Glomerular visceral epithelial cell (primary cell): Measurements from ENCODE around the gene MAPKBP1.
"Not testable (repeated sequence)": the region's sequence is repeated elsewhere in the genome, so short reads cannot be mapped to it uniquely, and the experiment has no call there.

Experiments used
- DNase-seq: peaks from one replicate; pipeline ENCODE4 v3.0.0-alpha.2; 2016; ENCODE audit errors: extremely low spot score

Gene MAPKBP1

GRCh38 chr15:41774062-41774881 is at the start of gene MAPKBP1:
Gene MAPKBP1, plus strand, starts transcription at chr15:41774484. Its CDS starts 792 bp downstream, at chr15:41775276.
- DNase-seq, result peak; percentile 98

DNA sequence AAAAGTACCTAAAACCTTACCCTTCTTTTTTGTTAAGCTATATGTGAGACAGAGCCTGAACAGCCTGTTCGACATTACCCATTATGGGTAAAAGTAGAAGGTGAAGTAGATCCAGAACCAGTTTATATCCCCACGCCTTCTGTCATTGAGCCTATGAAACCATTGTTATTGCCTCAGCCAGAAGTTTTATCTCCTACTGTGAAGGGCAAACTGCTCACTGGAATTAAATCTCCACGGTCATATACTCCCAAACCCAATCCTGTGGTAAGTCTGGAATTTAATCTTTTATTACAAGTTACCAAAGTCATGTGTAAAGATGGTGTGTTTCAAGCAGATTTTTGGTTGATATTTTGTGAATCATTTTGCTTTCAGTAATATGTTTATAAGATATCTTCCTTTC is 47.1 kb upstream of the MAPKBP1 start:
- DNase-seq, result no peak

- DNase-seq, result not testable (repeated sequence)
Observed at GRCh38 chr15:41728061-41728460, 46.2 kb upstream of the MAPKBP1 start.

- no peak for DNase-seq
Observed at GRCh38 chr15:41730543-41730942, 43.7 kb upstream of the MAPKBP1 start.

GRCh38 chr15:41732483-41732882 is 41.8 kb upstream of the MAPKBP1 start:
- DNase-seq, result no peak

DNA sequence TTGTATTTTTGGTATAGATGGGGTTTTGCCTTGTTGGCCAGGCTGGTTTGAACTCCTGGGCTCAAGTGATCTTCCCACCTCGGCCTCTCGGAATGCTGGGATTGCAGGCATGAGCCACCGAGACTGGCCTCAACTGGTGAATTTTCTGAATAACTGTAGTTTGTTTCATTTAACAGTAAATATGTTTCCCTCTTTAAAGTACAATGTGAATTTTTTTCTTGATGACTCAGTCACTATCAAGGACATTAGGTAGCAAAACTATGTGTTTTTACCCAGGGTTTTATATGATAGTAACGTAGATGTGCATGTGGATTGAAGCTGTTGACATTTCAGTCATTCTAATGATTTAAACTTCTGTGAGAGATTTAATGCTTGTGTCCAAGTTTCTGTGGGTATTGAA is 40.2 kb upstream of the MAPKBP1 start:
- DNase-seq, result no peak

DNA sequence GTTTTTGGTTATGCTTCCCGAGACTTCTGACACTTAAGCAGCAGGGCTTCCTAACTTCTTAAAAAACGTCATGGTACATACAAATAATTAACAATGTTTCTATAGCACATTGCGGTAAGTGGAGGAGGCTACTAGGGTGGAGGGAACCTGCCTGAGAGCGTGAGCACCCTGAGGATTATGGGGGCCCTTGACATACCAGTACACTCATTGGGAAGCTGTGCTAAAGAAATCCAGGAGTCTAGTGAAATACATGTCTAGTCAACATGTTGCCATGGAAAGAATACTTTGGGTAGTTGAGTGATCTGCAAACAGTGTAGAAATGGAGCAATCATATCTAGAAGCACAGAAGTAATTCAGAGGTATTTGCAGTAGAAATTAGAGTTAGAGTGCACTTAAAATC is 39.2 kb upstream of the MAPKBP1 start:
- no peak for DNase-seq

GRCh38 chr15:41735492-41735891 is 38.8 kb upstream of the MAPKBP1 start:
- not testable (repeated sequence) for DNase-seq

GRCh38 chr15:41746802-41747201 is 27.5 kb upstream of the MAPKBP1 start:
- DNase-seq, result no peak

GRCh38 chr15:41756198-41756597 is 18.1 kb upstream of the MAPKBP1 start:
- no peak for DNase-seq

- peak; percentile 68 for DNase-seq
Observed at GRCh38 chr15:41772720-41773331, 1.5 kb upstream of the MAPKBP1 start.

- DNase-seq, result no peak
Observed at GRCh38 chr15:41773332-41773728, 954 bp upstream of the MAPKBP1 start.

- peak; percentile 2 for DNase-seq
Observed at GRCh38 chr15:41773729-41774061, 589 bp upstream of the MAPKBP1 start.

DNA sequence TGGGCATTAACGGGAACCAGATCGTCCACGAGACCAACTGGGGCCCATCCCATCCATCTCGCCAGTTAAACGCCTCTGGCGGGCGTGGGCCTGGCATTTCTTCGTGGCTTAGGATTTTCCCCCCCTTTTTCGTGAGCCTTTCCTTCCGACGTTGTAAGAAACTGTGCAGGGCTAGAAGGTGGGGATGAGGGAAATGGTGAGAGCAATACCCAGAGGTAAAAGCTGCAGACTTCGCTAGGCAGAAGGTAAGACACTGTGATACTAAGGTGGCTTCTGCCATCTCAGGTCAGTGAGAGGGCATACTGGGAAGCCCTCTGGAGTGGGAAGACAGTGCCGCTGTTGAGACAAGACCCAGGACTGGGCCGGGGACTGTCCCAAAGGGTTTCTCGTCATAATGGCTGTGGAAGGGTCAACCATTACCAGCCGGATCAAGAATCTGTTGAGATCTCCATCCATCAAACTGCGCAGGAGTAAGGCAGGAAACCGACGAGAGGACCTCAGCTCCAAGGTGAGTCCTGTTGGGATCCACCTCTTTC is 666 bp downstream of the MAPKBP1 start:
- no peak for DNase-seq

GRCh38 chr15:41775651-41776050 is 1.4 kb downstream of the MAPKBP1 start:
- DNase-seq, result no peak

- no peak for DNase-seq
Observed at GRCh38 chr15:41777421-41777973, 3.2 kb downstream of the MAPKBP1 start.

DNA sequence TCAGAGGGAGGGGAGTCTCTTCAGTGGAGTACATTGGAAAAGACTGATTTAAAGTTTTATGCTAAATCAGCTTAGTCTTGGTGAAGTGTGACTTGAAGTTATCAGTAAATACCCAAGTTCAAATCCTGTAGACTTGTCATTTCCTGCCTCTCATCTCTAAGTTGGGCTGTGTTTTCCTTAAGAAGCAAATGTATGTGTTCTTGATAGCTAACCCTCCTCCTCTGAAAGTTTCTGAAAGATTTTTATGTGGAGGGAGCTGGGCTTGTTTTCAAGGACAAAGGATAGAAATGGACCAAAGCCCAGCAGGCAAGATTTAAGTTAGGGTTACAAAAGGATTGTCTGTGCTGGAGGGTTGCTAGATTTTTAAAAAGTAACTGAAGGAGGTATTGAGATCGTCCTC is 4.2 kb downstream of the MAPKBP1 start:
- DNase-seq, result no peak

- DNase-seq, result no peak
Observed at GRCh38 chr15:41779662-41780157, 5.4 kb downstream of the MAPKBP1 start.

GRCh38 chr15:41780266-41780665 is 6.0 kb downstream of the MAPKBP1 start:
- no peak for DNase-seq

- no peak for DNase-seq
Observed at GRCh38 chr15:41780727-41781126, 6.4 kb downstream of the MAPKBP1 start.

DNA sequence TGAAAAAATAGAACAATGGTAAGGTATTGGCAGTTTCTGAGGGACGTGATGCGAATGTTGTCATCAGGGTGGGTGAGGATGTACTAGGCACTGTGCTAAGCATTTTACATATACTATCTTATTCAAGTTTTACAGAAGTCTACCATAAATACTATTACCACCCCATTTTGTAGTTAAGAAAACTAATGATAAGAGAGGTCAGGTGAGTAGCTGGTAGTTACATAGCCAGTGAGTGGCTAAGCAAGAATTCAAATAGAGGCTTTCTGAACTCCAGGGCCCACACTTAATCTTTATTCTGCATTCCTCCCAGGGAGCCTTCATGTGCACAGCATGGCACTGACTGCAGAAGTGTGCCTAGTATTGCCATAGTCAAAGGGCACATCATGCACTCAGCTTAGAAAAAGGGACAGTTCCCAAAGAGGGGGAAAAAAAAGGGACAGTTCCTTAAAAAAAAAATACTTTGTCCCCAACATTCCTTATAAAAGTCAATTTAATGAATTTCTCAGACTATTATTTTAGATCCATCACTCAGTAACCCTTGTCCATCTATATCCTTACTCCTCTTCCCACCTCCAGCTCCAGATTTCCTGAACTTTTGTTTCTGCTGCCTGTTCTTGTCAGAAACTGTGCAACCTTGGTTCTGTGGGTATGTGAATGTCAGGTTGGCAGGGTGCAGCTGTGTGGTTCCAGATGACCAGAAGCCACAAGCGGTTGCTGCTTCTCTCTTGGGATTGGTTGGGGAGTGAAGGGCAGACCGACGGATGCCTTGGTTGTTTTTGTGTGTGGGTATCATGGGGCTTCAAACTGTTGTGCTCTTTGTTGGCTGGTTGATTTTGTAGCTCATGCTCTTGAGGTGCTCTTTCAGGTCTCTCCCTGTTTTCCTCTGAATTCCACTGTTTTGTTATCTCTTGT is 8.3 kb downstream of the MAPKBP1 start:
- no peak for DNase-seq

DNA sequence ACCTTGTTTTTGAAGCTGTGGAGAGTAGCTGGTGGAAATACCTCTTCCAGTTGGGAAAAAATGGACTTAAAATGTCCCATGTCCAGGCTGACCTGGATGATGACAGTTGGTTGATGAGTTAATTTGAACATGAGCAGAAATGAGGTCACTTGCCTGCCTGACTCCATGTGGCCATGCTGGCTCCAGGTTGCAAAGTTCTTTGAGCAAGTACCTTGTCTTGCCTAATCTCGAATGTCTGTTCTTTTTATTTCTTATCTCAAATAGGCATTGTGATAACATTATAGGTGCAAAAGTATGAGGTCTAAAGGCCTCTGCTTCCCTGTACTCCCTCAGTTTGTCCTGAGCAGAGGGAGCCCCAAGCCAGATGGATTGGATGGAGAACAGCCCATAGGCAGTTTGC is 9.0 kb downstream of the MAPKBP1 start:
- DNase-seq, result no peak
